ENCODE results near the gene DMBX1.

Gene DMBX1

GRCh38 chr1:46517932-46518498, 28.4 kb downstream of the DMBX1 start:
- no peaks in the 10 kb centered on the region for H3K79me2 ChIP-seq (ENCODE audit: insufficient read depth, low read length)
- H3K4me3 ChIP-seq (ENCODE audit: low read depth, low read length, poor library complexity, severe bottlenecking) = no peak overlapping the region
- H3K36me3 ChIP-seq (ENCODE audit: insufficient read depth, low read length) = no peaks in the 10 kb centered on the region
- H3K9ac ChIP-seq (ENCODE audit: low read length) = no peak overlapping the region
- H2AFZ ChIP-seq (ENCODE audit: low read length) = no peak overlapping the region
- no peaks in the 10 kb centered on the region for H4K20me1 ChIP-seq (ENCODE audit: insufficient read depth, low read length)
- no peaks in the 10 kb centered on the region for H3K4me1 ChIP-seq (ENCODE audit: insufficient read depth, low read length, severe bottlenecking)
- no peaks in the 10 kb centered on the region for H3K9me3 ChIP-seq (ENCODE audit: low read length)
- no peaks in the 10 kb centered on the region; the same call in none of the 2 replicates for H3K27me3 ChIP-seq (ENCODE audit: insufficient read depth, low read length)
- no peak overlapping the region for H3K4me2 ChIP-seq (ENCODE audit: low read length)
- no peak overlapping the region for H3K27ac ChIP-seq (ENCODE audit: low read depth, low read length, poor library complexity, severe bottlenecking)
- H3K9me2 ChIP-seq (ENCODE audit: low read depth, low read length) = no peaks in the 10 kb centered on the region
- H3F3A ChIP-seq (ENCODE audit: insufficient read depth, low read length) = no peaks in the 10 kb centered on the region
- TF ChIP-seq CTCF (IDR thresholded peaks at IDR 0.05; ENCODE audit: low read length) (no peak), EZH2 (IDR thresholded peaks at IDR 0.05; ENCODE audit: borderline replicate concordance, low read length) (no peak)

GRCh38 chr1:46519209-46519608, 29.6 kb downstream of the DMBX1 start:
- Histone ChIP-seq H2AFZ (ENCODE audit: low read length) (no peak overlapping the region), H3K4me2 (ENCODE audit: low read length) (no peak overlapping the region), H3K4me3 (ENCODE audit: low read depth, low read length, poor library complexity, severe bottlenecking) (no peak overlapping the region), H3K36me3 (ENCODE audit: insufficient read depth, low read length) (no peaks in the 10 kb centered on the region), H3K27ac (ENCODE audit: low read depth, low read length, poor library complexity, severe bottlenecking) (no peak overlapping the region), H3K9me3 (ENCODE audit: low read length) (no peaks in the 10 kb centered on the region), H3K4me1 (ENCODE audit: insufficient read depth, low read length, severe bottlenecking) (no peaks in the 10 kb centered on the region), H3K79me2 (ENCODE audit: insufficient read depth, low read length) (no peaks in the 10 kb centered on the region), H3K27me3 (ENCODE audit: insufficient read depth, low read length) (no peaks in the 10 kb centered on the region; the same call in 1 of the 2 replicates), H4K20me1 (ENCODE audit: insufficient read depth, low read length) (no peaks in the 10 kb centered on the region), H3F3A (ENCODE audit: insufficient read depth, low read length) (no peaks in the 10 kb centered on the region), H3K9me2 (ENCODE audit: low read depth, low read length) (no peaks in the 10 kb centered on the region), H3K9ac (ENCODE audit: low read length) (no peak overlapping the region)
- TF ChIP-seq CTCF (IDR thresholded peaks at IDR 0.05; ENCODE audit: low read length) (no peak), EZH2 (IDR thresholded peaks at IDR 0.05; ENCODE audit: borderline replicate concordance, low read length) (no peak)

GRCh38 chr1:46520063-46520911, 30.7 kb downstream of the DMBX1 start:
- no peak overlapping the region for H2AFZ ChIP-seq (ENCODE audit: low read length)

More at GRCh38 chr1:46520063-46520911, 30.7 kb downstream of the DMBX1 start:
- TF ChIP-seq EZH2 (IDR thresholded peaks at IDR 0.05; ENCODE audit: borderline replicate concordance, low read length) (no peak), CTCF (IDR thresholded peaks at IDR 0.05; ENCODE audit: low read length) (no peak)
- Histone ChIP-seq H3K9ac (ENCODE audit: low read length) (no peak overlapping the region), H3K4me3 (ENCODE audit: low read depth, low read length, poor library complexity, severe bottlenecking) (no peak overlapping the region), H3K36me3 (ENCODE audit: insufficient read depth, low read length) (no peaks in the 10 kb centered on the region), H3K79me2 (ENCODE audit: insufficient read depth, low read length) (no peaks in the 10 kb centered on the region), H4K20me1 (ENCODE audit: insufficient read depth, low read length) (no peaks in the 10 kb centered on the region), H3F3A (ENCODE audit: insufficient read depth, low read length) (no peaks in the 10 kb centered on the region), H3K27me3 (ENCODE audit: insufficient read depth, low read length) (no peaks in the 10 kb centered on the region; the same call in 1 of the 2 replicates), H3K9me2 (ENCODE audit: low read depth, low read length) (no peaks in the 10 kb centered on the region), H3K27ac (ENCODE audit: low read depth, low read length, poor library complexity, severe bottlenecking) (no peak overlapping the region), H3K4me1 (ENCODE audit: insufficient read depth, low read length, severe bottlenecking) (no peaks in the 10 kb centered on the region), H3K4me2 (ENCODE audit: low read length) (no peak overlapping the region), H3K9me3 (ENCODE audit: low read length) (no peaks in the 10 kb centered on the region)
